AG20443 (cell line): Measurements from ENCODE around the gene SART3.

Experiments used
- DNase-seq: peaks from one replicate; pipeline ENCODE4 v3.0.0; 2012; ENCODE audit warnings: low spot score, mixed read lengths

SART3 gene, protein sequence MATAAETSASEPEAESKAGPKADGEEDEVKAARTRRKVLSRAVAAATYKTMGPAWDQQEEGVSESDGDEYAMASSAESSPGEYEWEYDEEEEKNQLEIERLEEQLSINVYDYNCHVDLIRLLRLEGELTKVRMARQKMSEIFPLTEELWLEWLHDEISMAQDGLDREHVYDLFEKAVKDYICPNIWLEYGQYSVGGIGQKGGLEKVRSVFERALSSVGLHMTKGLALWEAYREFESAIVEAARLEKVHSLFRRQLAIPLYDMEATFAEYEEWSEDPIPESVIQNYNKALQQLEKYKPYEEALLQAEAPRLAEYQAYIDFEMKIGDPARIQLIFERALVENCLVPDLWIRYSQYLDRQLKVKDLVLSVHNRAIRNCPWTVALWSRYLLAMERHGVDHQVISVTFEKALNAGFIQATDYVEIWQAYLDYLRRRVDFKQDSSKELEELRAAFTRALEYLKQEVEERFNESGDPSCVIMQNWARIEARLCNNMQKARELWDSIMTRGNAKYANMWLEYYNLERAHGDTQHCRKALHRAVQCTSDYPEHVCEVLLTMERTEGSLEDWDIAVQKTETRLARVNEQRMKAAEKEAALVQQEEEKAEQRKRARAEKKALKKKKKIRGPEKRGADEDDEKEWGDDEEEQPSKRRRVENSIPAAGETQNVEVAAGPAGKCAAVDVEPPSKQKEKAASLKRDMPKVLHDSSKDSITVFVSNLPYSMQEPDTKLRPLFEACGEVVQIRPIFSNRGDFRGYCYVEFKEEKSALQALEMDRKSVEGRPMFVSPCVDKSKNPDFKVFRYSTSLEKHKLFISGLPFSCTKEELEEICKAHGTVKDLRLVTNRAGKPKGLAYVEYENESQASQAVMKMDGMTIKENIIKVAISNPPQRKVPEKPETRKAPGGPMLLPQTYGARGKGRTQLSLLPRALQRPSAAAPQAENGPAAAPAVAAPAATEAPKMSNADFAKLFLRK

DNA sequence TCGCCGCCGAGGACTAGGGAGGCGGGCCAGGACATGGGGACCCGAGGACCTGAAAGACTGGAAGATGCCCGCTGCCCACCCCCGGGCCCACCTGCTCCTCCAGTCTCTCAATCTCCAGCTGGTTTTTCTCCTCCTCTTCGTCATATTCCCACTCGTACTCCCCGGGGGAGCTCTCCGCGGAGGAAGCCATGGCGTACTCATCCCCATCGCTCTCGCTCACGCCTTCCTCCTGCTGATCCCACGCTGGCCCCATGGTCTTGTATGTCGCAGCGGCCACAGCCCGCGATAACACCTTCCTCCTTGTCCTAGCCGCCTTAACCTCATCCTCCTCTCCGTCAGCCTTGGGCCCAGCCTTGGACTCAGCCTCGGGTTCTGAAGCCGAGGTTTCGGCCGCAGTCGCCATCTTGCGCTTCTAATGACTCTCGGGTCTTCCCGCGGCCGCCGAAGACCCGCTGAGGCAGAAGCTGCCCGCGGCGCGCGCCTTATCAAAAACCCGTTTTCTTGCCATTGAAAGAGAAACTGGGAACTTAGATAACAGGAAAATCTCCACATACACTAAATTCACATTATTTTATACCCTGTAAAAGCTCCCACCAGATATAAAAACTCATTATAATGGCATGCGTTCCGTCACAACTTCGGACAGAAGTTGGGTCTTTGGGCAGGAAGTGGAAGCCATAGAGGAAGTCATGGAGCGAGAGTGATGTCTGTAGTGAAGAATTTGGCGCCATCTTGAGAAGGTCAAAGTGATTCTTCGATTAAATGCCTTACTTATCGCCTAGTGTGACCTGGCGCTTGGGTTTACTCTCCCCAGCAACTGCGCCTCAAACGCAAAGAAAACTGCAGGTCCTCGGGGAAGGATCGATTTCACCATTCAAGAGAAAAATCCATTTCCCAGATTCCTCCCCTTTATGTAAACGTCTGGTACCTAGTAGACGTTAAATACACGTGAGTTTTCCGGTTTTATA lies at the start of gene SART3:
Gene SART3 (minus strand): TSS at position 422 of the 968 bp plus-strand sequence. CDS start 19 bp downstream, at position 403.
- peak; percentile 89 for DNase-seq

- no peak for DNase-seq
Observed at GRCh38 chr12:108610336-108610815, 49.4 kb upstream of the SART3 start.

DNA sequence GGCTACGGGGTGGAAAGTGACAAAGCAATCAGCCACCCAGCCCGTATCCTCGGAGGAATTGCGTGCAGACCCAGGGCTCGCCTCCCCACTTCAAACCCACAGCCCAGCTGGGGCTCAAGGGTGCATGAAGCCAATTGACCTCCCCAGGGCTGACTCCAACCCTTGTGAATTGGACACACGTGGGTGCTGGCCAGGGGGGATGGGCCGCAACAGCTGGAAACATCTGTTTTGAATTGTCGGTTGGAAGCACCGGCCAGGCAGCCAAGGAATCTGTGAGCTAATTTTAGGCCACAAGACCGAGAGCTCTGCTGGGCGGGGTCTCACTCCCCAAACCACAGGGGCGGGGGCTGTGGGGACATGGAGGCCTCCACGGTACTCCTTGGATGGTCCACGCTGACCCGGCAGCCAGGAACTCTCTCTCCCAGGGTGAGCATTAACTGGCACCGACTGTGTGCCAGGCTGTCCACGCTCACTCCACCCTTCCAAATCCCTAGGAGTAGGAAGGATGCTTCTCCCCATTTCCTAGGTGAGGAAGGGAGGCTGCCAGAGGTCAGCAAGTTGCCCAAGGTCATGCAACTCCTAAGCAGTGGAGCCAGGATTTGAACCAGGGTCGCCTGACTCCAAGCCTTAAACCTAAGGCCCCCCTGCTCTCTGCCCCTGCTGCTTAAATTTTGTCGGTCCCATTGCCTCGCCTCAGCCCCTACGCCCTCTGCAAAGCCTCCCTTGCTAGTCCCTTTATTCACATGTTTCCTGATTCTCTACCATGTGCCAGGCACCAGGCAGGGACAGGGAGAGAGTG lies 48.8 kb upstream of the SART3 start:
- DNase-seq = peak; percentile 91

GRCh38 chr12:108608616-108609015 lies 47.6 kb upstream of the SART3 start:
- DNase-seq = no peak

DNA sequence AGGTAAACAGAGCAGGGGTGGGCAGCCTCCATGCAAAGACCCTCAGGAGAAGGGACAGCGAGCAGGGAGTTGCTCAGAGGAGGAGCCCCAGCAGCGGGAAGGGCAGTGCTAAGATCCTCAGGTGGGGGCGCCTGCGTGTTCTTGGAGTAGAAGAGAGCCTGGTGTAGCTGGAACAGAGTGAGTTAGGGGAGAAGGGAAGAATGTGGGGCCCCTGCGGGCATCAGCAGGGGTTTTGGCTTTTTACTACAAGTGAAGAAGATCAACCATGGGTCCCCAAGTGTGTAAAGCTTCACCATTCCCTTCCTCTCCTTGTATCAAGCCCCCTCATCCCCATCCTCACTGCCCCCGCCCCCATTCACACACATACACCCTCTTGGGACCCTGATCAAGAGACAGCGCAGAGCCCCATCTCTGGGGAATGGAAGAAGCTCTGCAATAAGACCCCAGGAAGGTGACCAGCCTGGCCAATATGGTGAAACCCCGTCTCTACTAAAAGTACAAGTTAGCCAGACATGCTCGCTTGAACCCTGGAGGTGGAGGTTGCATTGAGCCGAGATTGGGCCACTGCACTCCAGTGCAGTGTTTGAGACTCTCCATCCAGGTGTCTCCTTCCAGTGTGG lies 47.1 kb upstream of the SART3 start:
- no peak for DNase-seq

DNA sequence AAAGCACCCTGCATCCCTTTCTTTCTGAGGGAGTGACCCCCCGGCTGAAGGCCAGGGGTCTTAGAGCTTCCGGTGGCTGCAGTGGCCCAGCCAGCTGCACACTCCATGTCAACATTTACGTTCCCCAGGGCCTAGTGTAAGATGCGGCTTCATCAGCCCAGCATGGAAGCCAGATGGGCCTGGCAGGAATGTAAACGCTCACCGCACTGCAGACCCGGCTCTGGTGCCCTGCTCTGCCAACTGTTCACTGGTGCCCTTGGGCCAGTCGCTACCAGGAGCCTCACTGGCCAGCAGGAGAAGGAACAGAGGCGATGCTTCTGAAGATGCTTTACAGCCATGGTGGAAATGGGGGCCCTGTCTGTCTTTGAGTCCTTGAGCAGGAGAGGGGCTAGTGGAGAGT lies 45.5 kb upstream of the SART3 start:
- no peak for DNase-seq

DNA sequence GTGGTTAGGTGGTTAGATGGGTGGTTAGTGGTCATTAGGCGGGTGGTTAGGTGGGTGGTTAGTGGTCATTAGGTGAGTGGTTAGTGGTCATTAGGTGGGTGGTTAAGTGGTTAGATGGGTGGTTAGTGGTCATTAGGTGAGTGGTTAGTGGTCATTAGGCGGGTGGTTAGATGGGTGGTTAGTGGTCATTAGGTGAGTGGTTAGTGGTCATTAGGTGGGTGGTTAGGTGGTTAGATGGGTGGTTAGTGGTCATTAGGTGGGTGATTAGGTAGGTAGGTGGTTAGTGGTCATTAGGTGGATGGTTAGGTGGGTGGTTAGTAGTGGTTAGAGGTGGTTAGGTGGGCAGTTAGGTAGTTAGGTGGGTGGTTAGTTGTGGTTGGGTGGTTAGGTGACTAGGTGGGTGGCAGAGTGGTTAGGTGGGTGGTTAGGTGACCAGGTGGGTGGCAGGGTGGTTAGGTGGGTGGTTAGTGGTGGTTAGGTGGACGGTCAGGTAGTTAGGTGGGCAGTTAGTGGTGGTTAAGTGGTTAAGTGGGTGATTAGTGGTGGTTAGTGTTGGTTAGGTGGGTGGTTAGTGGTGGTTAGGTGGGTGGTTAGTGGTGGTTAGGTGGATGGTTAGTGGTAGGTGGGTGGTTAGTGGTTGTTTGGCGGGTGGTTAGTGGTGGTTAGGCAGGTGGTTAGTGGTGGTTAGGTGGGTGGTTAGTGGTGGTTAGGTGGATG lies 44.9 kb upstream of the SART3 start:
- no peak for DNase-seq

DNA sequence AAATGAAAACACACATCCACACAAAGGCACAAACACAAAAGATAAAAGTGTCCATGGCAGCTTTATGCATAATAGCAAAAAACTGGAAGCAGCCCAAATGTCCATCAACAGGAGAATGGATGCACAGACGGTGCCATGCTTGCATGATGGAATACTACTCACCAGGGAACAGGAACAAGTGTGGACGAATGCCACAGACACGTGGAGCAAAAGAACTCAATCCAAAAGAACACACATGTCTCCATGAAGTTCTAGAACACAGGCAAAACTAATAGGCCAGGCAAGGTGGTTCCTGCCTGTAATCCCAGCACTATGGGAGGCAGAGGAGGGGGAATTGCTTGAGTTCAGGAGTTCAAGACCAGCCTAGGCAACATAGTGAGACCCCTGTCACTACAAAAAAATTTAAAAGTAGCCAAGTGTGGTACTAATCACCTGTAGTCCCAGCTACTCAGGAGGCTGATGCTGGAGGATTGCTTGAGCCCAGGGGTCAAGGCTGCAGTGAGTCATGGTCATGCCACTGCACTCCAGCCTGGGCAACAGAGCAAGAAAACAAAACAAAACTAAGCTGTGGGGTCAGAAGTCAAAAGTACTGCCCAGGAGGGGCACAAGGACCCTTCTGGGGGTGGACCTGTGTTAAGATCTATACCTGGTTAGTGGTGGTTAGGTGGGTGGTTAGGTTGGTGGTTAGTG lies 44.2 kb upstream of the SART3 start:
- DNase-seq = no peak

- no peak for DNase-seq
Observed at GRCh38 chr12:108604208-108604941, 43.4 kb upstream of the SART3 start.

DNA sequence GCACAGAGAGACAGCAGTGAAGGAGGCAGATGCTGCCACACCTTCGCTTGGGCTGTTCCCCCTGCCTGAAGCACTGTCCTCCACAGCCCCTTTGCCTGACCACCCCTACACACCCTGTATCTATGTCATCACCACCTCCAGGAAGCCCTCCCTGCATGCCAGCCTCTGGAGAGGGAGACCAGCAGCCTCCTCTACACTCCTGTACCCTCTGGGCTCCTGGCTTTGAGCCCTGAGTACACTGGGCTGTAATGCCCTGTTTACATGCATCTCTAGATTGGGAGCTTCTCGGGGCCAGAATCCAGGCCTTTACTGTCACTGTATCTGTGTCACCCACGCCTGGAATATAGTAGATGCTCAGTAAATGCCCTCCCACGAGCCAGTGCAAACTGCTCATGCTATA lies 42.8 kb upstream of the SART3 start:
- no peak for DNase-seq

GRCh38 chr12:108602976-108603704 lies 42.2 kb upstream of the SART3 start:
- no peak for DNase-seq

- DNase-seq = no peak
Observed at GRCh38 chr12:108602209-108602705, 41.3 kb upstream of the SART3 start.

- DNase-seq = no peak
Observed at GRCh38 chr12:108600702-108601007, 39.7 kb upstream of the SART3 start.

GRCh38 chr12:108599948-108600701 lies 39.2 kb upstream of the SART3 start:
- no peak for DNase-seq

DNA sequence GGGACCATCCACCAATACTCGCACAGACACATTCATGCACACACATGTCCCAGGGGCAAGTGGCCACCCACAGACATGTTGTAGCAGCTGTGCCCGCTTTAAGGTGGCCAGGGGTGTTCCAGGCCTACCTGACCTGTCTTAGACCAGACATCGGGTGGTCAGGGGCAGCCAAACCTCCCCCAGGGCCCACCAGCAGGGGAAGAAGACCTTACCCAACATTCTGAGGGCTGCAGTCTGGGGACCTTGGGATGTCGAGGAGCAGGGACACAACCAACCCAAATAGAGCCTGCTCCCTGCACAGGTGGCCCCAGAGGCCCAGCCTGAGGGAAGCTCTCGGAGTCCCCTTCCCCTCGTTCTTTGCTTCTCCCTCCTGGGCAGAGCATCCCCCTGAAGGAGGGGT lies 38.6 kb upstream of the SART3 start:
- no peak for DNase-seq

GRCh38 chr12:108598553-108599250 lies 37.7 kb upstream of the SART3 start:
- DNase-seq = no peak
